H1 (cell line): Measurements from ENCODE around the gene ZNF493. TPM values are rescaled to one million over a fixed set of nuclear protein-coding genes. Genes with fewer than 3 reads are reported as not detected.
A peak's percentile ranks its signal among the peaks of the same experiment; 100 is the strongest.

Experiments used
- CTCF ChIA-PET: fragments of 300-600 bp; sonication (Branson Sonifier 250); formaldehyde crosslinking; loops from one replicate; lab custom pipeline; 2021; ENCODE audit not compliant: partially characterized antibody; lab: Charles Lee
- POLR2A ChIA-PET: fragments of 300-600 bp; sonication (Branson Sonifier 250); formaldehyde crosslinking; loops from one replicate; lab custom pipeline; 2021; ENCODE audit warnings: inconsistent platforms; ENCODE audit not compliant: partially characterized antibody; lab: Charles Lee
- DNase-seq, 2 experiments: peaks; one replicate each; pipeline versions ENCODE4 v3.0.0 to v3.0.0-alpha.2; 2010 to 2022; ENCODE audit warnings: low spot score in 2 of 2, low read depth in 1 of 2, mixed read lengths in 1 of 2
- FAIRE-seq: peaks from 2 replicates; lab custom pipeline; 2011; peaks lifted over from hg19 to GRCh38; lab: Jason Lieb, UNC
- H2AFZ ChIP-seq: 2 replicates; pipeline ENCODE4 v1.8.1; 2012; ENCODE audit warnings: low read length, inconsistent platforms
- H2AK5ac ChIP-seq: 2 replicates; pipeline ENCODE4 v1.6.1; 2013; ENCODE audit warnings: low read depth, low read length
- H2BK120ac ChIP-seq: replicated peaks from 2 replicates; pipeline ENCODE3; 2013; ENCODE audit warnings: low read depth, low read length, inconsistent platforms
- H2BK12ac ChIP-seq: 2 replicates; pipeline ENCODE4 v1.6.1; 2013; ENCODE audit warnings: low read depth, low read length
- H2BK15ac ChIP-seq: 2 replicates; pipeline ENCODE4 v1.6.1; 2013; ENCODE audit warnings: low read length
- H2BK20ac ChIP-seq: 2 replicates; pipeline ENCODE4 v1.6.1; 2013; ENCODE audit warnings: low read length
- H2BK5ac ChIP-seq: 2 replicates; pipeline ENCODE4 v1.6.1; 2013; ENCODE audit warnings: low read depth, low read length
- H3K14ac ChIP-seq: 2 replicates; pipeline ENCODE4 v1.6.1; 2013; ENCODE audit warnings: inconsistent platforms; ENCODE audit not compliant: insufficient read length
- H3K18ac ChIP-seq: 2 replicates; pipeline ENCODE4 v1.6.1; 2013; ENCODE audit warnings: low read length; ENCODE audit errors: extremely low read depth
- H3K23ac ChIP-seq: 2 replicates; pipeline ENCODE4 v1.6.1; 2013; ENCODE audit warnings: inconsistent platforms; ENCODE audit not compliant: insufficient read length
- H3K23me2 ChIP-seq: 2 replicates; pipeline ENCODE4 v1.6.1; 2013; ENCODE audit warnings: low read depth, low read length
- H3K27ac ChIP-seq: 2 replicates; pipeline ENCODE4 v1.6.1; 2011; ENCODE audit warnings: low read depth, low read length, inconsistent platforms
- H3K27me3 ChIP-seq, 4 experiments: replicated peaks in 1 of 4; 1 replicate in 1 of 4; 2 replicates in 3 of 4; pipeline versions ENCODE4 v1.6.1 to v1.8.1; 2011 to 2013; ENCODE audit warnings: low read length in 3 of 4, mild to moderate bottlenecking in 3 of 4, inconsistent platforms in 2 of 4, mixed read lengths in 2 of 4, moderate library complexity in 1 of 4; ENCODE audit not compliant: control insufficient read depth in 3 of 4, insufficient read depth in 3 of 4; ENCODE audit errors: extremely low read depth in 1 of 4
- H3K36me3 ChIP-seq, 4 experiments: 2 replicates each; pipeline versions ENCODE4 v1.6.1 to v1.8.1; 2011 to 2013; ENCODE audit warnings: mild to moderate bottlenecking in 4 of 4, low read length in 3 of 4, moderate library complexity in 2 of 4, control low read depth in 1 of 4, inconsistent platforms in 1 of 4; ENCODE audit not compliant: insufficient read depth in 4 of 4, control insufficient read depth in 2 of 4
- H3K4ac ChIP-seq: replicated peaks from 2 replicates; pipeline ENCODE3; 2013; ENCODE audit warnings: low read length, low read depth, mixed read lengths, inconsistent platforms; ENCODE audit not compliant: insufficient read length
- H3K4me1 ChIP-seq, 4 experiments: replicated peaks in 1 of 4; 1 replicate in 1 of 4; 2 replicates in 3 of 4; pipeline versions ENCODE4 v1.6.1 to v1.8.1; 2011 to 2013; ENCODE audit warnings: low read length in 3 of 4, inconsistent platforms in 2 of 4, mixed read lengths in 1 of 4; ENCODE audit not compliant: insufficient read depth in 4 of 4, control insufficient read depth in 3 of 4
- H3K4me2 ChIP-seq, 2 experiments: 2 replicates each; pipeline versions ENCODE4 v1.6.1 to v1.8.1; 2011 to 2013; ENCODE audit warnings: low read depth in 2 of 2, low read length in 2 of 2, control low read depth in 1 of 2, inconsistent platforms in 1 of 2, mild to moderate bottlenecking in 1 of 2; ENCODE audit not compliant: insufficient read depth in 1 of 2
- H3K4me3 ChIP-seq, 4 experiments: fragments of 200-600, 300-600 bp in 1 of 4; sonication (generic), shearing (Covaris generic), sonication (Bioruptor Twin) in 1 of 4; 2 replicates each; pipeline versions ENCODE4 v1.5.1 to v1.8.1; 2011 to 2016; ENCODE audit warnings: low read length in 4 of 4, low read depth in 3 of 4, control low read depth in 2 of 4, inconsistent platforms in 2 of 4, mild to moderate bottlenecking in 2 of 4, mixed read lengths in 1 of 4, moderate library complexity in 1 of 4; ENCODE audit not compliant: insufficient read depth in 2 of 4; ENCODE audit errors: extremely low read depth in 1 of 4
- H3K56ac ChIP-seq: replicated peaks from 2 replicates; pipeline ENCODE3; 2013; ENCODE audit warnings: low read depth, mild to moderate bottlenecking, mixed read lengths, low read length, inconsistent platforms; ENCODE audit not compliant: insufficient read length
- H3K79me1 ChIP-seq: 2 replicates; pipeline ENCODE4 v1.6.1; 2013; ENCODE audit warnings: low read depth, low read length, control low read depth
- H3K79me2 ChIP-seq, 2 experiments: 2 replicates each; pipeline versions ENCODE4 v1.6.1 to v1.8.1; 2012 to 2013; ENCODE audit warnings: low read length in 2 of 2, mild to moderate bottlenecking in 2 of 2, inconsistent platforms in 1 of 2; ENCODE audit not compliant: insufficient read depth in 2 of 2, control insufficient read depth in 1 of 2
- H3K9ac ChIP-seq, 4 experiments: replicated peaks in 1 of 4; 1 replicate in 1 of 4; 2 replicates in 3 of 4; pipeline versions ENCODE4 v1.6.1 to v1.8.1; 2011 to 2013; ENCODE audit warnings: low read depth in 3 of 4, low read length in 3 of 4, control low read depth in 2 of 4, mild to moderate bottlenecking in 2 of 4, moderate library complexity in 2 of 4, inconsistent platforms in 1 of 4; ENCODE audit errors: extremely low read depth in 1 of 4
- H3K9me3 ChIP-seq, 2 experiments: 2 replicates each; pipeline versions ENCODE4 v1.6.1 to v1.8.1; 2012 to 2013; ENCODE audit warnings: mild to moderate bottlenecking in 2 of 2, moderate library complexity in 2 of 2, control low read depth in 1 of 2, inconsistent platforms in 1 of 2, low read depth in 1 of 2, low read length in 1 of 2, mixed read lengths in 1 of 2; ENCODE audit not compliant: insufficient read depth in 2 of 2
- H4K20me1 ChIP-seq, 2 experiments: replicated peaks in 1 of 2; 2 replicates each; pipeline versions ENCODE3 to v1.8.1; 2011 to 2013; ENCODE audit warnings: inconsistent platforms in 2 of 2, low read length in 2 of 2, mild to moderate bottlenecking in 1 of 2; ENCODE audit not compliant: insufficient read depth in 2 of 2, control insufficient read depth in 1 of 2
- H4K5ac ChIP-seq: 2 replicates; pipeline ENCODE4 v1.6.1; 2013; ENCODE audit warnings: low read length, low read depth, mixed read lengths, inconsistent platforms; ENCODE audit not compliant: insufficient read length
- H4K8ac ChIP-seq: 2 replicates; pipeline ENCODE4 v1.8.0; 2013; ENCODE audit warnings: mild to moderate bottlenecking, moderate library complexity, low read length, inconsistent platforms; ENCODE audit not compliant: insufficient read depth; ENCODE audit errors: extremely low read depth
- H4K91ac ChIP-seq: replicated peaks from 2 replicates; pipeline ENCODE3; 2013; ENCODE audit warnings: low read length, mixed read lengths, inconsistent platforms; ENCODE audit not compliant: insufficient read length
- ASH2L ChIP-seq: fragments of 200-600, 300-600 bp; sonication (generic); IDR thresholded peaks from one replicate; pipeline ENCODE4 v1.7.1; 2017; ENCODE audit warnings: low read length
- BCL11A ChIP-seq, 2 experiments: IDR thresholded peaks; one replicate each; pipeline ENCODE4 v1.6.1; 2011; ENCODE audit warnings: low read depth in 2 of 2, low read length in 2 of 2, mild to moderate bottlenecking in 2 of 2
- EGR1 ChIP-seq: IDR thresholded peaks from 2 replicates; pipeline ENCODE4 v1.6.1; 2011; ENCODE audit warnings: low read depth, low read length, borderline replicate concordance
- EZH2 ChIP-seq: fragments of 200-600 bp; sonication (generic); IDR thresholded peaks from 2 replicates; pipeline ENCODE4 v1.7.1; 2012; ENCODE audit warnings: low read depth, mild to moderate bottlenecking, moderate library complexity, low read length, inconsistent platforms; ENCODE audit not compliant: severe bottlenecking
- HDAC2 ChIP-seq, 2 experiments: fragments of 300-600 bp in 1 of 2; sonication (generic) in 1 of 2; IDR thresholded peaks; 2 replicates each; pipeline ENCODE4 v1.6.1; 2011 to 2012; ENCODE audit warnings: low read depth in 2 of 2, low read length in 2 of 2, mild to moderate bottlenecking in 2 of 2, moderate library complexity in 2 of 2, borderline replicate concordance in 1 of 2, inconsistent platforms in 1 of 2
- HDAC6 ChIP-seq: IDR thresholded peaks from one replicate; pipeline ENCODE4 v1.7.1; 2012; ENCODE audit warnings: low read depth, mild to moderate bottlenecking, inconsistent platforms, low read length, moderate library complexity
- PHF8 ChIP-seq: fragments of 200-600 bp; sonication (generic); conservative IDR thresholded peaks from 2 replicates; pipeline ENCODE4 v1.7.1; 2012; ENCODE audit warnings: low read depth, mild to moderate bottlenecking, inconsistent platforms, low read length, moderate library complexity
- POU5F1 ChIP-seq: IDR thresholded peaks from 2 replicates; pipeline ENCODE4 v1.6.1; 2011; ENCODE audit warnings: low read depth, mild to moderate bottlenecking, low read length, moderate library complexity
- RFX5 ChIP-seq: IDR thresholded peaks from 2 replicates; pipeline ENCODE4 v1.6.1; 2011; ENCODE audit warnings: low read depth, low read length, improper control_type of control experiment, borderline replicate concordance
- SIX5 ChIP-seq: IDR thresholded peaks from 2 replicates; pipeline ENCODE4 v1.6.1; 2011; ENCODE audit warnings: mild to moderate bottlenecking, low read depth, low read length
- SP4 ChIP-seq: IDR thresholded peaks from 2 replicates; pipeline ENCODE4 v1.6.1; 2012; ENCODE audit warnings: low read length, inconsistent platforms
- TAF1 ChIP-seq: IDR thresholded peaks from 2 replicates; pipeline ENCODE4 v1.6.1; 2011; ENCODE audit warnings: mild to moderate bottlenecking, low read depth, low read length
- WGBS, 2 experiments: shearing (Covaris generic) in 1 of 2; methylation state at CpG; one replicate each; pipeline versions ENCODE4 v1.1.6 to v1.1.7; 2013 to 2015; ENCODE audit warnings: low lambda C conversion rate in 2 of 2, mixed read lengths in 2 of 2, inconsistent platforms in 1 of 2, low coverage in 1 of 2, missing lambda C conversion rate in 1 of 2; ENCODE audit not compliant: insufficient replicate concordance in 2 of 2, insufficient coverage in 1 of 2, insufficient read length in 1 of 2; ENCODE audit errors: extremely low coverage in 1 of 2, missing lambda C conversion rate in 1 of 2; 5-methylcytosine and 5-hydroxymethylcytosine counted together
- polyA plus RNA-seq, 7 experiments: library from polyadenylated mRNA; depleted of rRNA in 3 of 7; stranded (reverse) in 5 of 7; unstranded in 2 of 7; fragments of >200 nt in 5 of 7; fragments of 200-250 nt in 2 of 7; gene quantifications; 1 replicate in 5 of 7; 2 replicates in 1 of 7; 4 replicates in 1 of 7; pipeline versions ENCODE4 v1.2.1 to v1.2.3, GENCODE V29; 2011 to 2013; ENCODE audit warnings: missing spikeins in 2 of 7, mixed read lengths in 2 of 7
- total RNA-seq: library from RNA; stranded (reverse); fragmentation: NEBNext Ultra II Directional; extraction: Animal tissue kit (Norgen Biotek cat#: 25700); gene quantifications from 2 replicates; pipeline ENCODE4 v1.2.1, GENCODE V29; 2021
- TF ChIP-seq, protein P1 (sequence below): IDR thresholded peaks from 2 replicates; pipeline ENCODE4 v1.6.1; 2012; ENCODE audit warnings: inconsistent platforms

ZNF493 gene
- total and polyA plus RNA-seq, 2 of the 8 experiments (the other 6 are each of a cell fraction or from before 2014, with no cell fraction given), result 9.0 to 32.2 TPM

DNA sequence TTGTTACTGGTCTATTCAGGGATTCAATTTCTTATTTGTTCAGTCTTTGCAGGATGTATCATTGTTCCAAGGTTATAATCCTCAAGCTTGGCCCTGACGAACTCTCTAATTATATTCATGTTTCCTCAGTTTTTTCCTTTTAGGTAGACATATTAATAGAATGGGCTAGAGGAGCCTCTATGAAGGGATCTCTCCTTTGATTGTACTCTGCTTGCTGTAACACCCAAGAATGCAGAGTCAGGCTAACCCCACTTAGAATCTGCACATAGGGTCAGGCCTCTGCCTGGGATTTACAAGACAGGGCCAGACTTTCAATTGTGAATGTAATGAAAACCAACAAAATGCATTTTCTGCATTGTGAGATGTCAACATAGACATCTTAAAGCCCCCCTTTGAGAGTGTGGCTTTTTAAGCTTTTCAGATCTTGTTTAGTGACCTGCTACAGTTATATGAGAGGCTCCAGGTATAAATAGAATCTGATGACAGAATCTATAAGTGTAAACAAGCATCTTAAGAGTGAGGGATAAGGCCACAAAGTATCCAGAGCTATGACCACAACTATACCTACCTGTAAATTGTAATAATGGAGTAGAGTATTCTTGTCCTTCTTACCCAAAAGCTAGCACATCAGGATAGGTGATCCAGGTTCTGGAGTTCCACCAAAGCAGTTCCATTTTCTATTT lies 5.5 kb downstream of the ZNF493 start:
- Histone ChIP-seq H2AFZ (no peak overlapping the region), H3K27ac (no peak overlapping the region), H3K4me1 (no peaks in the 10 kb centered on the region), H3K9me3 (no peaks in the 10 kb centered on the region), H3K56ac (no peak overlapping the region), H3K36me3 (peaks cover 0 to 43% (median 5%) of the 10 kb centered on the region in 4 experiments; a peak in 6 of 8 replicates), H2BK12ac (no peak overlapping the region), H2BK15ac (no peak overlapping the region), H3K23ac (no peak overlapping the region), H2BK20ac (no peak overlapping the region), H4K5ac (no peak overlapping the region), H3K4me3 (no peak overlapping the region), H3K23me2 (no peaks in the 10 kb centered on the region), H2BK5ac (no peak overlapping the region), H3K79me1 (peaks cover 3% of the 10 kb centered on the region; the same call in 1 of the 2 replicates), H3K18ac (no peak overlapping the region), H2AK5ac (no peak overlapping the region), H3K79me2 (peaks cover 0 to 67% of the 10 kb centered on the region in 2 experiments; a peak in 3 of 4 replicates), H2BK120ac (no peak overlapping the region), H3K4ac (no peak overlapping the region), H3K4me2 (no peak overlapping the region), H3K9ac (no peak overlapping the region), H3K27me3 (no peaks in the 10 kb centered on the region), H4K8ac (no peak overlapping the region), H3K14ac (no peak overlapping the region), H4K20me1 (no peaks in the 10 kb centered on the region), H4K91ac (no peak overlapping the region)
- DNase-seq, result no peak
- 86% methylated on average over 1 of the region's 1 CpG; no CpG with 5 or more reads in 1 of the 2 experiments for WGBS, 2 experiments
- FAIRE-seq, result peak; percentile 60
- TF ChIP-seq SIX5, result no peak
- no peak for TF ChIP-seq BCL11A (IDR thresholded peaks at IDR 0.05; ENCODE audit: low read depth in 2 of 2, low read length in 2 of 2)
- no peak for TF ChIP-seq HDAC6
- no peak for TF ChIP-seq SP4
- no peak for TF ChIP-seq EGR1
- no peak for TF ChIP-seq PHF8
- no peak for TF ChIP-seq ASH2L
- no peak for TF ChIP-seq RFX5
- TF ChIP-seq HDAC2 (IDR thresholded peaks at IDR 0.05; ENCODE audit: borderline replicate concordance in 1 of 2, low read depth in 2 of 2, low read length in 2 of 2), result no peak
- TF ChIP-seq, protein P1, sequence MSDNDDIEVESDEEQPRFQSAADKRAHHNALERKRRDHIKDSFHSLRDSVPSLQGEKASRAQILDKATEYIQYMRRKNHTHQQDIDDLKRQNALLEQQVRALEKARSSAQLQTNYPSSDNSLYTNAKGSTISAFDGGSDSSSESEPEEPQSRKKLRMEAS, result no peak
- TF ChIP-seq TAF1, result no peak
- no peak for TF ChIP-seq POU5F1
- TF ChIP-seq EZH2, result no peak
- CTCF ChIA-PET, result interaction anchor here (0.7 to 1.0 kb wide), 2 partner anchors 76 to 146 kb away, joined by 3 read pairs; no protein-coding TSS in a partner anchor
- POLR2A ChIA-PET, result interaction anchor here (0.5 to 2.6 kb wide), 4 partner anchors 11 to 1057 kb away, joined by 3 to 10 read pairs (median 3); no protein-coding TSS in a partner anchor
